Epithelial cell of esophagus (primary cell): ENCODE data around the gene PMFBP1.

Experiments
- DNase-seq: peaks from one replicate; pipeline ENCODE4 v3.0.0; 2010; ENCODE audit warnings: low read depth
- H3K4me3 ChIP-seq: 2 replicates; pipeline ENCODE4 v1.5.1; 2011; ENCODE audit warnings: mild to moderate bottlenecking, low read length, control low read depth
- TF ChIP-seq, protein P1 (sequence below): IDR thresholded peaks from 2 replicates; pipeline ENCODE4 v1.5.1; 2011; ENCODE audit warnings: low read depth, mild to moderate bottlenecking, low read length, control low read depth, inconsistent platforms; ENCODE audit not compliant: insufficient read depth; ENCODE audit errors: missing control alignments

The PMFBP1 gene, protein sequence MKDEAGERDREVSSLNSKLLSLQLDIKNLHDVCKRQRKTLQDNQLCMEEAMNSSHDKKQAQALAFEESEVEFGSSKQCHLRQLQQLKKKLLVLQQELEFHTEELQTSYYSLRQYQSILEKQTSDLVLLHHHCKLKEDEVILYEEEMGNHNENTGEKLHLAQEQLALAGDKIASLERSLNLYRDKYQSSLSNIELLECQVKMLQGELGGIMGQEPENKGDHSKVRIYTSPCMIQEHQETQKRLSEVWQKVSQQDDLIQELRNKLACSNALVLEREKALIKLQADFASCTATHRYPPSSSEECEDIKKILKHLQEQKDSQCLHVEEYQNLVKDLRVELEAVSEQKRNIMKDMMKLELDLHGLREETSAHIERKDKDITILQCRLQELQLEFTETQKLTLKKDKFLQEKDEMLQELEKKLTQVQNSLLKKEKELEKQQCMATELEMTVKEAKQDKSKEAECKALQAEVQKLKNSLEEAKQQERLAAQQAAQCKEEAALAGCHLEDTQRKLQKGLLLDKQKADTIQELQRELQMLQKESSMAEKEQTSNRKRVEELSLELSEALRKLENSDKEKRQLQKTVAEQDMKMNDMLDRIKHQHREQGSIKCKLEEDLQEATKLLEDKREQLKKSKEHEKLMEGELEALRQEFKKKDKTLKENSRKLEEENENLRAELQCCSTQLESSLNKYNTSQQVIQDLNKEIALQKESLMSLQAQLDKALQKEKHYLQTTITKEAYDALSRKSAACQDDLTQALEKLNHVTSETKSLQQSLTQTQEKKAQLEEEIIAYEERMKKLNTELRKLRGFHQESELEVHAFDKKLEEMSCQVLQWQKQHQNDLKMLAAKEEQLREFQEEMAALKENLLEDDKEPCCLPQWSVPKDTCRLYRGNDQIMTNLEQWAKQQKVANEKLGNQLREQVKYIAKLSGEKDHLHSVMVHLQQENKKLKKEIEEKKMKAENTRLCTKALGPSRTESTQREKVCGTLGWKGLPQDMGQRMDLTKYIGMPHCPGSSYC

DNA sequence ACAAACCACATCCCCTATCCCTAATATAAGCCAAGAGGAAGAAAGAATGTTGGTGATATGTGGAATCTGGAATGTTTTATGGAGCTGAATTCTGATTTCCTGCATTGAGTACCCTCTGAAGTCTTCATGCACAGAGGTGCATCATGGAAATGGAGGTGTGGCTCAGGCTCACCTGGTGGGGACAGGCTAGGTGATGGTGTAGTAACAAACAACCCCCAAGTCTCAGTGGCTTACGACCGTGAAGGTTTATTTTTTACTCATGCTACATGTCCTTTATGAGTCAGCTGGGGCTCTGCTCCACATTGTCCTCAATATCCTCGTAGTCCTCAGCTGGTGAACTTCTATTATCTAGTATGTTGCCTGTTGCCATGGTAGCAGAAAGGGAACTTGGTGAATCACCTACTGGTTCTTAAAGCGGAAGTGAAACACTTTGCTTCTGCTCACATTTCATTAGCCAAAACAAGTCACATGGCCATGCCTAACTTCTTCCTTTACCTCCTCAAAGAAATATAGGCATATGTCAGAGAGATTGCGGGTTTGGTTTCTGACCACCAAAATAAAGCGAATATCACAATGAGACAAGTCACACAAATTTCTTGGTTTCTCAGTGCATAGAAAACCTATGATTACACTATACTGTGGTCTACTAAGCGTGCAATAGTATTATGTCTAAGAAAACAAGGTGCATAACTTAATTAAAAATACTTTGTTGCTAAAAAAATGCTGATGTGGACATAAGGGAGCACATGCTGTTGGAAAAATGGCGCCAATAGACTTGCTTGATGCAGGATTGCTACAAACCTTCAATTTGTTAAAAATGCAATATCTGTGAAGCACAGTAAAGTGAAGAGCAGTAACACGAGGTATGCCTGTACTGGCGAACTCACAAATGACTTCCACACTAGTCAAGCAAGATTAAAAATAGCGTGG is at the start of gene PMFBP1:
PMFBP1 (minus strand) TSS at position 51 of the 930 bp plus-strand sequence. CDS start 947 bp downstream, outside the sequence.
- DNase-seq: peak; percentile 85
- TF ChIP-seq, protein P1, sequence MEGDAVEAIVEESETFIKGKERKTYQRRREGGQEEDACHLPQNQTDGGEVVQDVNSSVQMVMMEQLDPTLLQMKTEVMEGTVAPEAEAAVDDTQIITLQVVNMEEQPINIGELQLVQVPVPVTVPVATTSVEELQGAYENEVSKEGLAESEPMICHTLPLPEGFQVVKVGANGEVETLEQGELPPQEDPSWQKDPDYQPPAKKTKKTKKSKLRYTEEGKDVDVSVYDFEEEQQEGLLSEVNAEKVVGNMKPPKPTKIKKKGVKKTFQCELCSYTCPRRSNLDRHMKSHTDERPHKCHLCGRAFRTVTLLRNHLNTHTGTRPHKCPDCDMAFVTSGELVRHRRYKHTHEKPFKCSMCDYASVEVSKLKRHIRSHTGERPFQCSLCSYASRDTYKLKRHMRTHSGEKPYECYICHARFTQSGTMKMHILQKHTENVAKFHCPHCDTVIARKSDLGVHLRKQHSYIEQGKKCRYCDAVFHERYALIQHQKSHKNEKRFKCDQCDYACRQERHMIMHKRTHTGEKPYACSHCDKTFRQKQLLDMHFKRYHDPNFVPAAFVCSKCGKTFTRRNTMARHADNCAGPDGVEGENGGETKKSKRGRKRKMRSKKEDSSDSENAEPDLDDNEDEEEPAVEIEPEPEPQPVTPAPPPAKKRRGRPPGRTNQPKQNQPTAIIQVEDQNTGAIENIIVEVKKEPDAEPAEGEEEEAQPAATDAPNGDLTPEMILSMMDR: no peak
- H3K4me3 ChIP-seq: no peak within 1 kb of the TSS

DNA sequence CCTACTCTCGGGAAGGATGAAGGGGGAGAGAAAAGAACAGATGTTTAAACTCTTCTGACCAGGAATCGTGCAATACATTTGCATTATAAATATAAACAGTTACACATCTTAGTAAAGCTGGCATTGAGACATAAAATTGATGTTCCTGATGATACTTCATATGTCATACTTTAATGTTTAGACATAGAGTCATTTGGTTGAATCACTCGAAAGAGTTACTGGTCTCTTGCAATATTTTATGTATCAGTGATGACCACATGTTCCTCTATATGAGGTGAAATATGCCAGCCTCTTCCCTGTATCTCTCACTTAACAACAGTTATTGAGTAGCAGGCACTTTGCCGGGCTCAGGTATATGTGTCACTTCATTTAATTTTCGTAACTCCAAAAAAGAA is 49.7 kb upstream of the PMFBP1 start:
- TF ChIP-seq, protein P1: no peak
- peak; percentile 8 for DNase-seq

DNA sequence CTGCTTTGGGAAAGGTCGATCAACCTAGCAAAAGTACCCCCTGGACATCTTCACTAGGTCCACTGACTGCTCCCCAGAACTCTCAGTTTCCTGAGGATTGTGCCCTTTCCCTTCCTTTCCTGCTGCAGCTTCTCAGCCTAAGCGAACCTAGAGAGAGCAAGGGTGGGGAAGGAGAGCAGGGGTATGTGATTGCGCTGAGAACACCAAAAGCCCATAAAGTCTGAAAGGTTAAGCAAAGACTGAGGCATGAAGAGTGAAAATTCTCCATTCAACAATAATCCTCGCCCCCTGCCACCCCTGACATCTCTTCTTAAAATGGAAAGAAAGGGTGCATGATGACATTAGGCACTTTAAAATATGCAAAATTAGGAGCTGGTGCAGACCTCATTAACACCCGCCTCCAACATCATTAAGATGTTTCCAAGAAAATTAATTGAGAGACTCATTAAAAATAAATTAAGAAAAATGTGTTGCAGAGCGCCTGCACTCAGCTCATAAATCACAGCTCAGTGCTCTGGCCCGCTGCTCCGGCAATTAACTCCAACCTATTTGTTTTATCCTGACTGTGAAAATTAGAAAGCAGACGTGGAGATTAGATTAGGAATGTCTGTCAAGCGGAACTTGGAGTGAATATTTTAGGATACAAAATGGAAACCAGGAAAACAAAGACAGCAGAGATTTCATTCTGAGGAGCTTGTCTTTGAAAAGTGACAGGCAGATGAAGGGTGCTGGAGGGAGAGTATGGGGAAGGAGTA is 49.1 kb upstream of the PMFBP1 start:
- no peak for DNase-seq
- TF ChIP-seq, protein P1: no peak
- no peak overlapping the region for H3K4me3 ChIP-seq

More for the DNA sequence above, 49.7 kb upstream of the PMFBP1 start:
- no peak overlapping the region for H3K4me3 ChIP-seq

DNA sequence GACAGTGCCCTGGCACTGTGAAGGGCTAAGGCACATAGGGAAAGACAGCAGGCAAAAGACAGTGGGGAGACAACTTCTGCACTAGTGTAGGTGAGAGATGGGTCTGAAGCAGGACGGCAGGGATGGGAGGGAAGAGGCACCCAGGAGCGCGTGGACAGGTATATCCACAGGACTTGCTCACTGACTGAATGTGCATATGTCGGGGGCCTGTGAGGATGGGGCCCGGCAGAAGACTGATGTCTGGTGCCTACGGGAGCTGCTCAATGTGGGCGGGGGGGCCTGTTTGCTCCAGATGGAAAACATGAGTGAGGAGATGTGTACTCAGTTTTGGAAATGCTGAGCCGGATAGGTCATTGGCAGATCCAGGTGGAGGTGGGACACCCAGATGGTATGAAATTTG is 47.3 kb upstream of the PMFBP1 start:
- TF ChIP-seq, protein P1: no peak
- H3K4me3 ChIP-seq: no peak overlapping the region
- DNase-seq: no peak

DNA sequence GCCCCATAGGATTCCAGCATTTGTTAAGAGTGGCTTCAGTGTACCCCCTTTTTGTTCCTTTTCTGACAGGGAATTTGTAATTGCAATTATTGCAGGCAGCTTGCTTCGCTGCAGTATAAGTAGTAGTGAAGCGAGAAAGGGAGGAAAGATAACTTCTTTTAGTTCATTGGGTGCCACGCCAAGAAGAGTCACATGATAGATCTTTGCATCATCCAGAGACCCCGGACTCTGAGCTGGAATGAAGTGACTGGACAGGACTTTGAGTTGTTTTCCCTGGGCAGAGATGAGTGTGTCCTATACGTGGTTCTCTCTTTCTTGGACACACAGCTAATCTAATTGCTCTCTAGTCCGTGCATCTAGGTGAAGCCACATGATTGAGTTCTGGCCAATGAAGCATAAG is 44.8 kb upstream of the PMFBP1 start:
- TF ChIP-seq, protein P1: no peak
- H3K4me3 ChIP-seq: no peak overlapping the region
- no peak for DNase-seq
